Thyroid gland (tissue), 4 donors: ENCODE results near the gene FAM120AOS.

Experiments
- POLR2A ChIP-seq, 2 donors: fragments of 450-650 bp; IDR thresholded peaks; one replicate each; pipeline ENCODE4 v1.6.1; 2017; ENCODE audit warnings: antibody characterized with exemption in 2 of 2, mild to moderate bottlenecking in 2 of 2, moderate library complexity in 1 of 2
- TF ChIP-seq, protein P1 (sequence below), 6 experiments: fragments of 200-600 bp in 3 of 6; fragments of 450-650 bp in 3 of 6; sonication (generic) in 3 of 6; IDR thresholded peaks; one replicate each; pipeline ENCODE4 v1.5.1; 2016 to 2019; ENCODE audit warnings: antibody characterized with exemption in 6 of 6, mild to moderate bottlenecking in 2 of 6, inconsistent platforms in 1 of 6, moderate library complexity in 1 of 6

DNA sequence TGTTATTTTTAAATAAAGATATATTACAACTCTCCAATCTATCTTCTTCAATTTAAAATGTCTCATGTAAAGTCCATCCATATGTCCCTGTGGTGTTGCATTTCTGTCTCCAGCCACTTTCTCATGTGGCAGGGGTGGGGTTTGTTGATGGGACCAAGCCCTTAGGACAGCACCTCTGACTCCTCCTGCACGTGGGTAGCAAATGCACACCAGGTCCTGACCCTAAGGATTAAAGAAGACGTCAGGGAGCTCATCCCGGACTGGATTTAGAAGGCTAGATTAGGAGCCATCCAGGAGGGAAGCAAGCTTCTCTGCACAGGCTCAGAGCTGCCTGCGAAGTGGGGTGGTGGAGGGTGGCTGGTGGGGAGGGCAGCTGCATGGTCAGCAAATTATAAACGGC, 38.9 kb upstream of the FAM120AOS start:
- TF ChIP-seq, protein P1, sequence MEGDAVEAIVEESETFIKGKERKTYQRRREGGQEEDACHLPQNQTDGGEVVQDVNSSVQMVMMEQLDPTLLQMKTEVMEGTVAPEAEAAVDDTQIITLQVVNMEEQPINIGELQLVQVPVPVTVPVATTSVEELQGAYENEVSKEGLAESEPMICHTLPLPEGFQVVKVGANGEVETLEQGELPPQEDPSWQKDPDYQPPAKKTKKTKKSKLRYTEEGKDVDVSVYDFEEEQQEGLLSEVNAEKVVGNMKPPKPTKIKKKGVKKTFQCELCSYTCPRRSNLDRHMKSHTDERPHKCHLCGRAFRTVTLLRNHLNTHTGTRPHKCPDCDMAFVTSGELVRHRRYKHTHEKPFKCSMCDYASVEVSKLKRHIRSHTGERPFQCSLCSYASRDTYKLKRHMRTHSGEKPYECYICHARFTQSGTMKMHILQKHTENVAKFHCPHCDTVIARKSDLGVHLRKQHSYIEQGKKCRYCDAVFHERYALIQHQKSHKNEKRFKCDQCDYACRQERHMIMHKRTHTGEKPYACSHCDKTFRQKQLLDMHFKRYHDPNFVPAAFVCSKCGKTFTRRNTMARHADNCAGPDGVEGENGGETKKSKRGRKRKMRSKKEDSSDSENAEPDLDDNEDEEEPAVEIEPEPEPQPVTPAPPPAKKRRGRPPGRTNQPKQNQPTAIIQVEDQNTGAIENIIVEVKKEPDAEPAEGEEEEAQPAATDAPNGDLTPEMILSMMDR (IDR thresholded peaks at IDR 0.05): no peak
- TF ChIP-seq POLR2A (IDR thresholded peaks at IDR 0.05): no peak
